ENCODE results near the gene ING3.

- TF ChIP-seq CTCF (conservative IDR thresholded peaks at IDR 0.05; ENCODE audit: low read length) (no peak), EZH2phosphoT487 (IDR thresholded peaks at IDR 0.05; ENCODE audit: borderline replicate concordance, low read depth, low read length) (no peak)
These were observed 50.8 kb downstream of the ING3 start for GRCh38 chr7:121001234-121001906.

Data from OCI-LY7 (cell line).